C4-2B (cell line): Measurements from ENCODE around the gene DET1.
A peak's percentile ranks its signal among the peaks of the same experiment; 100 is the strongest.
"Not testable (repeated sequence)": the region's sequence is repeated elsewhere in the genome, so short reads cannot be mapped to it uniquely, and the experiment has no call there.

Source experiments
- H3K27ac ChIP-seq: fragments of 450-650 bp; 2 replicates; pipeline ENCODE4 v1.5.1; 2017
- ZFX ChIP-seq: fragments of 450-650 bp; IDR thresholded peaks from 2 replicates; pipeline ENCODE4 v1.6.1; 2017
- TF ChIP-seq, protein P1 (sequence below): fragments of 450-650 bp; conservative IDR thresholded peaks from 2 replicates; pipeline ENCODE4 v1.5.1; 2017; ENCODE audit warnings: mild to moderate bottlenecking

Gene DET1

DNA sequence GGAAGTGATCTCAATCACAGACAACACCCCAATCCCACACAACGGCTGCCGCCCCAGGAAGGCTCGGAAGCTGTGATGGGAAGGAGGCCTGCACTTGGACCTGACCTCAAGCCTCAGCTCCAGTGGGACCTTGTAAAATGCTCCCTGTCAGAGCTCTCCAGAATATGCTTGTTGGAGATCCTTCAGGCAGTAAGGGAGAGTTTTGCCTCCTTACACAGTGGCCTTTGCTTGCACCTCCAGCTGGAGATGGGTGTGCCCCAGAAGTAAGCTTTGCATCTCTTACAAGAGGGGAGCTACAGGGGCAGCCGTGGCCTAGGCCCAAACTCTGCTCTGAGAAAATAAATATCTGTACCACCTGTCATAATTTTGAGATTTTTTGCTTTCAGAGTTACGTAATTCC lies 68.6 kb downstream of the DET1 start:
- TF ChIP-seq ZFX, result no peak
- TF ChIP-seq, protein P1, sequence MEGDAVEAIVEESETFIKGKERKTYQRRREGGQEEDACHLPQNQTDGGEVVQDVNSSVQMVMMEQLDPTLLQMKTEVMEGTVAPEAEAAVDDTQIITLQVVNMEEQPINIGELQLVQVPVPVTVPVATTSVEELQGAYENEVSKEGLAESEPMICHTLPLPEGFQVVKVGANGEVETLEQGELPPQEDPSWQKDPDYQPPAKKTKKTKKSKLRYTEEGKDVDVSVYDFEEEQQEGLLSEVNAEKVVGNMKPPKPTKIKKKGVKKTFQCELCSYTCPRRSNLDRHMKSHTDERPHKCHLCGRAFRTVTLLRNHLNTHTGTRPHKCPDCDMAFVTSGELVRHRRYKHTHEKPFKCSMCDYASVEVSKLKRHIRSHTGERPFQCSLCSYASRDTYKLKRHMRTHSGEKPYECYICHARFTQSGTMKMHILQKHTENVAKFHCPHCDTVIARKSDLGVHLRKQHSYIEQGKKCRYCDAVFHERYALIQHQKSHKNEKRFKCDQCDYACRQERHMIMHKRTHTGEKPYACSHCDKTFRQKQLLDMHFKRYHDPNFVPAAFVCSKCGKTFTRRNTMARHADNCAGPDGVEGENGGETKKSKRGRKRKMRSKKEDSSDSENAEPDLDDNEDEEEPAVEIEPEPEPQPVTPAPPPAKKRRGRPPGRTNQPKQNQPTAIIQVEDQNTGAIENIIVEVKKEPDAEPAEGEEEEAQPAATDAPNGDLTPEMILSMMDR, result no peak
- no peak overlapping the region for H3K27ac ChIP-seq

DNA sequence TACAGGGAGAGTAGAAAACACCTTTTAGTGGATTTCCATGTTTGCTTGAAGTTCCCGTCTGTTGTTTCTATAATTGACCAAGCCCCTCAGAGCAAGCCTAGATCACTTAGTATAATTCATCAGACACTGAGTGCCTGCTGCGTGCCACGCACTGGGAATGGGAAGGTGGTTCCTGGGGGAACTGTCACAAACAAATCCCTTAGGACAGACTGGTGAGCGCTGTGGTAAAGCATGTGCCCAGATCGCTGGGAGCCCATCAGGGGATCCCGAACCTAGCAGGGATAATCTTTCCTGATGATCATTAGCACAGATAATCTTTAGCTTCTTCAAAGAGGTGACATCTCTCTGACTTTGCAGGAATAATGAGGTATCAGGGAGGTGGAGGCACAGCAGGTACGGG lies 69.4 kb downstream of the DET1 start:
- no peak overlapping the region for H3K27ac ChIP-seq
- no peak for TF ChIP-seq ZFX
- TF ChIP-seq, protein P1, result no peak

DNA sequence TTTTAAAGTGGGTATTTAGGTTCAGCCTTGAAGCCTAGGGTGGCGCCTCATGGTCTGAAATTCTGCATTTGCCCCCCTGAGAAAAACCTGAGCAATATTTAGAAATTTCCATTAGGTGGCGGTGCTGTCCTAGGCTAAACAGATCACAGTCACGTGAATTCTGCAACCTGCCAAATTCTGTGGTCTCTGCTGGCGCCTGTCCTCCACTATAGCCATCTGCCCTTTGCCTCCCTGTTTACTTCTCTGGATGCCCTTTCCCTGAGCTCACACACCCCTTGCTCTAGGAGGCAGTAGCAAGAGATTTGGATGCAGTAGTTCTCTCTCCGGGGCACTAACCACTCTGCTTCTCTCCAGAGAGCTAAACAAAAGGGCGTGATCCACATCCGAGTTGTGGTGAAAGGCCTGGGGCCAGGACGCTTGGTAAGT lies 69.8 kb downstream of the DET1 start:
- no peak for TF ChIP-seq ZFX
- TF ChIP-seq, protein P1, result peak; percentile 83
- no peak overlapping the region for H3K27ac ChIP-seq

DNA sequence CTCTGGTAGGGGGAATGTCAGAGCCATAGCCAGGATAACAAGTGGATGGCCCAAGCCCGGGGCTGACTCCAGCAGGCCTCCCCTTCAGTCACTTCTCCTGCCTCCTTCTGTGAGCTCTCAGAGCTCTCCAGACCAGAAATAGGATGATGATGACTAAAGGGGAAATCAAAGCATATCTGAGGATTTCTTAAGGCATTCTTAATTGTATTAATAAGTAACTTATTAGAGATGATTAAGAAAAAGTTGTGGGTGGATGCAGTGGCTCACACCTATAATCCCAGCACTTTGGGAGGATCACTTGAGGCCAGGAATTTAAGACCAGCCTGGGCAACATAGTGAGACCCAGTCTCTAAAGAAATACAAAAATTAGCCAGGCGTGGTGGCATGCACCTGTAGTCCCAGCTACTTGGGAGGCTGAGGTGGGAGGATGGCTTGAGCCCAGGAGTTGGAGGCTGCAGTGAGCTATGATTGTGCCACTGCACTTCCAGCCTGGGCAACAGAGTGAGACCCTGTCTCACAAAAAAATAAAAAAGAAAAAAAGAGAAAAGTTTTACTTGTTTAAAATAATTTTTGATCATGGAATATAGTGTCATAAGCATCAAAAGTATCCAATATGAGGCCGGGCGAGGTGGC lies 72.7 kb downstream of the DET1 start:
- not testable (repeated sequence) for H3K27ac ChIP-seq

DNA sequence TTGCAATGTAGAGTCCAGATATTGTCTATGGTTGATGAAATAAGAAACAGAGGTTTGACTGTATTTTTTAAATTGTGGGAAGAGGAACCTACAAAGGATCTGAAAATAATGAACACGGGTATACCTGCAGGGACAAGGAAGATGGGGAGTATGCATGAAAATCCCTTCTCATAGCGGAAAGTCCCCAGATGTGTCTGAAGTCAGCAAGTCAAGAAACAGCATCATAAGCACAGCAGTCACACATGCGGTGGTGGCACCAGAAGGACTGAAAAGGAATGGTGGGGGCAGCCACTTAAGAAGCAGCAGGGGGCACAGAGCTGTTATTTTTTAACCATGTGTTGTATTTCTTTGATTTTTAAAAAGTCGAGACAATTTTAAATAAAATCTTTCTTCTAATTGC lies 74.3 kb downstream of the DET1 start:
- TF ChIP-seq, protein P1, result no peak
- no peak for TF ChIP-seq ZFX

GRCh38 chr15:88470625-88471372 lies 75.7 kb downstream of the DET1 start:
- no peak overlapping the region for H3K27ac ChIP-seq
- TF ChIP-seq, protein P1, result no peak; the same call in 1 of the 2 replicates
- no peak for TF ChIP-seq ZFX

More for the DNA sequence above, 74.3 kb downstream of the DET1 start:
- no peak overlapping the region for H3K27ac ChIP-seq

DNA sequence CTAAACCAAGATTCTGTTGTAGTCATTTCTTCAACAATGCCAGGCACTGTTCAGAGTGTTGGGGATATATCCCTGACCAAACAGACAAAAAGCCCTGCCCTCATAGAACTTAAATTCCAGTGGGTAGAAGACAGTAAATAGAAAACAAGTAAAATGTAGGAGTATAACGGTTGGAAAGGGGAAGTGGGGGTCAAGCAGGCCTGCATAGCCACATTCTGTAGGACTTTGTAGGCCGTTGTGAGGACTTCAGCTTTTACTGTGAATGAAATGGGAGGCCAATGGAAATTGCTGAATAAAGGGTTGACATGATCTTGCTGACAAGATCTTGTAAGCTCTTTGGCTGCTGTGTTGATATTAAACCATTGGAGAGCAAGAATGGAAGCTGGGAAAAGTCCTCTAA lies 77.2 kb downstream of the DET1 start:
- TF ChIP-seq, protein P1, result no peak
- no peak for TF ChIP-seq ZFX
- H3K27ac ChIP-seq, result no peak overlapping the region

- not testable (repeated sequence) for H3K27ac ChIP-seq
Measured at GRCh38 chr15:88468721-88469120, 77.8 kb downstream of the DET1 start.
